HCT116 (cell line): Measurements from ENCODE around the gene RRAS2. TPM values are rescaled to one million over a fixed set of nuclear protein-coding genes. Genes with fewer than 3 reads are reported as not detected.

Source experiments
- ATAC-seq: fragments of 200-7000 bp; cut with Tn5 transposase; 2 replicates; pipeline ENCODE4 v1.9.1; 2020; ENCODE audit warnings: mild to moderate bottlenecking, moderate library complexity
- BruUV-seq: library from RNA; stranded (reverse); fragments of 400-500 nt; replicated peaks from 2 replicates; lab custom pipeline; 2021; lab: Mats Ljungman, UMichigan
- CTCF ChIA-PET: fragments of 300-600 bp; sonication (Branson Sonifier 250); formaldehyde crosslinking; loops from one replicate; lab custom pipeline; 2021; ENCODE audit warnings: antibody characterized with exemption; lab: Charles Lee
- POLR2A ChIA-PET: fragments of 300-600, 350-600 bp; sonication (Branson Sonifier 250); formaldehyde crosslinking; loops from one replicate; lab custom pipeline; 2021; ENCODE audit warnings: antibody characterized with exemption; lab: Charles Lee
- RAD21 ChIA-PET, 2 experiments: fragments of 300-600 bp; sonication (Branson Sonifier 250); formaldehyde crosslinking; loops; one replicate each; lab custom pipeline; 2023; ENCODE audit warnings: low total read pairs in 2 of 2; ENCODE audit not compliant: uncharacterized antibody in 2 of 2, unreplicated experiment in 2 of 2, low non-redundant PET in 1 of 2; lab: Charles Lee
- DNase-seq: peaks from one replicate; pipeline ENCODE4 v3.0.0-alpha.2; 2010; ENCODE audit warnings: low read depth, low spot score
- H2AFZ ChIP-seq: fragments of 200-600 bp; shearing (Covaris generic), sonication (generic); 2 replicates; pipeline ENCODE4 v1.6.1; 2017; ENCODE audit warnings: low read depth, mixed run types, mixed read lengths, antibody characterized with exemption, low read length; ENCODE audit not compliant: poor library complexity, severe bottlenecking
- H3K27ac ChIP-seq: 2 replicates; pipeline ENCODE4 v1.5.1; 2012; ENCODE audit warnings: low read depth, low read length
- H3K27me3 ChIP-seq: fragments of 200-600 bp; sonication (generic); 2 replicates; pipeline ENCODE4 v1.6.1; 2016; ENCODE audit warnings: mixed run types, low read length, mixed read lengths; ENCODE audit not compliant: insufficient read depth
- H3K36me3 ChIP-seq, 2 experiments: fragments of 200-500 bp in 1 of 2; fragments of 200-600 bp in 1 of 2; sonication (Bioruptor generic) in 1 of 2; sonication (generic) in 1 of 2; 2 replicates each; pipeline versions ENCODE4 v1.5.1 to v1.6.1; 2014 to 2016; ENCODE audit warnings: low read length in 2 of 2, inconsistent platforms in 1 of 2, mixed read lengths in 1 of 2, mixed run types in 1 of 2; ENCODE audit not compliant: insufficient read depth in 2 of 2, control insufficient read depth in 1 of 2
- H3K4me1 ChIP-seq, 2 experiments: fragments of 200-600 bp in 1 of 2; sonication (generic) in 1 of 2; 2 replicates each; pipeline versions ENCODE4 v1.5.1 to v1.6.1; 2012 to 2017; ENCODE audit warnings: low read length in 2 of 2, inconsistent platforms in 1 of 2, mild to moderate bottlenecking in 1 of 2, mixed read lengths in 1 of 2, mixed run types in 1 of 2, moderate library complexity in 1 of 2; ENCODE audit not compliant: insufficient read depth in 2 of 2, control insufficient read depth in 1 of 2
- H3K4me2 ChIP-seq: fragments of 200-600 bp; sonication (generic); 2 replicates; pipeline ENCODE4 v1.6.1; 2017; ENCODE audit warnings: mixed run types, low read length, mixed read lengths
- H3K4me3 ChIP-seq, 2 experiments: fragments of 200-600 bp in 1 of 2; sonication (generic) in 1 of 2; replicated peaks in 1 of 2; 2 replicates each; pipeline ENCODE4 v1.5.1; 2011 to 2016; ENCODE audit warnings: low read length in 2 of 2, control low read depth in 1 of 2, low read depth in 1 of 2, mild to moderate bottlenecking in 1 of 2, mixed read lengths in 1 of 2, mixed run types in 1 of 2
- H3K79me2 ChIP-seq: fragments of 200-600 bp; sonication (generic); 2 replicates; pipeline ENCODE4 v1.6.1; 2017; ENCODE audit warnings: mild to moderate bottlenecking, mixed run types, low read length, moderate library complexity, mixed read lengths; ENCODE audit not compliant: insufficient read depth
- H3K9ac ChIP-seq: fragments of 200-600 bp; sonication (generic); 2 replicates; pipeline ENCODE4 v1.6.1; 2016; ENCODE audit warnings: low read length, mixed read lengths
- H3K9me2 ChIP-seq: fragments of 200-600 bp; sonication (generic), shearing (Covaris generic); 2 replicates; pipeline ENCODE4 v1.6.1; 2017; ENCODE audit warnings: mixed run types, mild to moderate bottlenecking, moderate library complexity; ENCODE audit not compliant: insufficient read depth
- H3K9me3 ChIP-seq, 2 experiments: fragments of 200-500 bp in 1 of 2; fragments of 200-600 bp in 1 of 2; sonication (Bioruptor generic) in 1 of 2; sonication (generic) in 1 of 2; 2 replicates each; pipeline ENCODE4 v1.6.1; 2014 to 2017; ENCODE audit warnings: low read length in 2 of 2, mixed read lengths in 2 of 2, inconsistent platforms in 1 of 2, low read depth in 1 of 2, mild to moderate bottlenecking in 1 of 2, mixed run types in 1 of 2, moderate library complexity in 1 of 2; ENCODE audit not compliant: control insufficient read depth in 1 of 2, insufficient read depth in 1 of 2
- H4K20me1 ChIP-seq: fragments of 200-600 bp; sonication (generic), shearing (Covaris generic); 2 replicates; pipeline ENCODE4 v1.6.1; 2017; ENCODE audit warnings: mixed run types, mild to moderate bottlenecking, moderate library complexity; ENCODE audit not compliant: insufficient read depth
- EZH2 ChIP-seq: fragments of 200-600 bp; sonication (generic); IDR thresholded peaks from 2 replicates; pipeline ENCODE4 v1.6.1; 2017; ENCODE audit warnings: antibody characterized with exemption, mixed run types
- POLR2AphosphoS5 ChIP-seq: IDR thresholded peaks from 2 replicates; pipeline ENCODE4 v1.6.1; 2011; ENCODE audit warnings: mild to moderate bottlenecking, low read depth, low read length, moderate library complexity
- RAD21 ChIP-seq: IDR thresholded peaks from 2 replicates; pipeline ENCODE4 v1.6.1; 2012; ENCODE audit warnings: low read depth, mild to moderate bottlenecking
- TCF7L2 ChIP-seq: IDR thresholded peaks from 2 replicates; pipeline ENCODE4 v1.7.0; 2011; ENCODE audit warnings: borderline replicate concordance, inconsistent platforms; ENCODE audit not compliant: insufficient read depth, insufficient read length; ENCODE audit errors: extremely low read depth
- ZNF274 ChIP-seq: fragments of 200-500 bp; sonication (Bioruptor generic); IDR thresholded peaks from 2 replicates; pipeline ENCODE4 v1.6.1; 2014; ENCODE audit warnings: mild to moderate bottlenecking, low read depth, low read length, inconsistent platforms
- intact Hi-C: fragments of 100-400 bp; cut with micrococcal nuclease; formaldehyde crosslinking; loops from 2 replicates; pipeline ENCODE4 v1.10.0; 2022
- total RNA-seq: library from RNA; stranded (reverse); gene quantifications from one replicate; pipeline ENCODE4 v1.2.1, GENCODE V29; 2021; ENCODE audit not compliant: unreplicated experiment
- TF ChIP-seq, protein P1 (sequence below): IDR thresholded peaks from 2 replicates; pipeline ENCODE4 v1.6.1; 2011; ENCODE audit warnings: mild to moderate bottlenecking, low read length, moderate library complexity; ENCODE audit not compliant: insufficient replicate concordance; ENCODE audit errors: extremely low read depth
- TF ChIP-seq, protein P2 (sequence below): IDR thresholded peaks from 2 replicates; pipeline ENCODE4 v1.6.1; 2012
- TF ChIP-seq, protein P3 (sequence below): IDR thresholded peaks from 2 replicates; pipeline ENCODE4 v1.6.1; 2012

RRAS2 gene
- total RNA-seq, 1 experiment from 2014 or later, result 54.5 TPM

DNA sequence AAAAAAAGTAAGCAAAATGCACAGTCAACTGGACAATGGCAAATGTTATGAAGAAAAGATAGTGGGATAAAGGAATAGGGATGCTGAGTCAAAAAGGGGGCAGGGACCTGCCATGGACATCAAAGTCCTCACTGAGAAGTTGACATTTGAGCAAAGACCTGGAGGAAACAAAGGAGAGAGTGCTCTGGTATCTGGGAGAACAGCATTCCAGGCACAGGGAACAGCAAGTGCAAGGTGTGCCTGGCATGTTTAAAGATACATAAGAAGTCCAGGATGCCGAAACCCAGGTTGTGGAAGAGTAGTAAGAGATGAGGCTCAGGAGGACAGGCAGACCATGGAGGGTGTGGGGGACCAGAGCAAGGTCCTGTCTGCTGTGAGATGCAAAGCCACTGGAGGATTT, 123.3 kb downstream of the RRAS2 start:
- intact Hi-C loops, result no loop called here
- Histone ChIP-seq H3K36me3 (no peaks in the 10 kb centered on the region), H3K9me2 (no peaks in the 10 kb centered on the region), H3K4me2 (no peak overlapping the region), H4K20me1 (no peaks in the 10 kb centered on the region), H3K4me1 (no peaks in the 10 kb centered on the region), H3K9ac (no peak overlapping the region), H3K27me3 (peaks cover 37% of the 10 kb centered on the region), H3K4me3 (no peak overlapping the region), H3K79me2 (no peaks in the 10 kb centered on the region), H3K9me3 (no peaks in the 10 kb centered on the region), H2AFZ (no peak overlapping the region), H3K27ac (no peak overlapping the region)
- CTCF ChIA-PET, result no interaction called here
- DNase-seq (no peak), ATAC-seq (no peak)
- POLR2A ChIA-PET, result no interaction called here
- no TSS peak for BruUV-seq
- TF ChIP-seq, protein P1, sequence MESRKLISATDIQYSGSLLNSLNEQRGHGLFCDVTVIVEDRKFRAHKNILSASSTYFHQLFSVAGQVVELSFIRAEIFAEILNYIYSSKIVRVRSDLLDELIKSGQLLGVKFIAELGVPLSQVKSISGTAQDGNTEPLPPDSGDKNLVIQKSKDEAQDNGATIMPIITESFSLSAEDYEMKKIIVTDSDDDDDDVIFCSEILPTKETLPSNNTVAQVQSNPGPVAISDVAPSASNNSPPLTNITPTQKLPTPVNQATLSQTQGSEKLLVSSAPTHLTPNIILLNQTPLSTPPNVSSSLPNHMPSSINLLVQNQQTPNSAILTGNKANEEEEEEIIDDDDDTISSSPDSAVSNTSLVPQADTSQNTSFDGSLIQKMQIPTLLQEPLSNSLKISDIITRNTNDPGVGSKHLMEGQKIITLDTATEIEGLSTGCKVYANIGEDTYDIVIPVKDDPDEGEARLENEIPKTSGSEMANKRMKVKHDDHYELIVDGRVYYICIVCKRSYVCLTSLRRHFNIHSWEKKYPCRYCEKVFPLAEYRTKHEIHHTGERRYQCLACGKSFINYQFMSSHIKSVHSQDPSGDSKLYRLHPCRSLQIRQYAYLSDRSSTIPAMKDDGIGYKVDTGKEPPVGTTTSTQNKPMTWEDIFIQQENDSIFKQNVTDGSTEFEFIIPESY, result no peak
- RAD21 ChIA-PET, result no interaction called here

DNA sequence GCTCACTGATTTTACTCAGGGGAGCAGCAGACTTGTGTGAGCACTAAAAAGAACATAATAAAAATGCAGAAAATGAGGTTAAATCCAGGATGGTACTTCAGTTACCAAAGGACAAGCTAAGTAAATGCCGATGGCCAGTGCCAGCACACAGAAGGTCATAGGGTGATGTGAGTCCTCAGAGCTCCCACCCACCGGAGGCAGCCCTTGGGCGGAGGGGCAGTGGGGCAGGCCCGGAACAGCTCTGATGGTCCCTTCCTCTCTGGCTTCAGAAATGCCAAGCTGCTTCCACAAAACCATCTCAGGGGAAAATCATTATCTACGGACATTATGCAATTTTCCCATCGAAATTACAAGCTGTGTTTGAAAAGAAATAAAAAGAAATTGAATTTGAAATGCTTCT, 124.5 kb downstream of the RRAS2 start:
- ChIA-PET RAD21 (no interaction called here), CTCF (no interaction called here), POLR2A (no interaction called here)
- no peaks in the 10 kb centered on the region for H3K36me3 ChIP-seq
- no peak overlapping the region for H3K27ac ChIP-seq
- no TSS peak for BruUV-seq
- DNase-seq, result no peak
- H3K27me3 ChIP-seq, result peaks cover 47% of the 10 kb centered on the region
- TF ChIP-seq ZNF274 (no peak), POLR2AphosphoS5 (no peak), EZH2 (no peak), RAD21 (no peak), TCF7L2 (no peak)
- TF ChIP-seq, protein P2, sequence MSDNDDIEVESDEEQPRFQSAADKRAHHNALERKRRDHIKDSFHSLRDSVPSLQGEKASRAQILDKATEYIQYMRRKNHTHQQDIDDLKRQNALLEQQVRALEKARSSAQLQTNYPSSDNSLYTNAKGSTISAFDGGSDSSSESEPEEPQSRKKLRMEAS, result no peak
- TF ChIP-seq, protein P3, sequence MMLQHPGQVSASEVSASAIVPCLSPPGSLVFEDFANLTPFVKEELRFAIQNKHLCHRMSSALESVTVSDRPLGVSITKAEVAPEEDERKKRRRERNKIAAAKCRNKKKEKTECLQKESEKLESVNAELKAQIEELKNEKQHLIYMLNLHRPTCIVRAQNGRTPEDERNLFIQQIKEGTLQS, result no peak
- no peak overlapping the region for H3K4me2 ChIP-seq
- H3K9me3 ChIP-seq, result no peaks in the 10 kb centered on the region
- intact Hi-C loops, result no loop called here
- no peaks in the 10 kb centered on the region for H3K4me1 ChIP-seq
- ATAC-seq, result no peak
- H3K9ac ChIP-seq, result no peak overlapping the region
- H4K20me1 ChIP-seq, result no peaks in the 10 kb centered on the region
- H2AFZ ChIP-seq, result no peak overlapping the region
- no peaks in the 10 kb centered on the region for H3K9me2 ChIP-seq
- H3K79me2 ChIP-seq, result no peaks in the 10 kb centered on the region
- H3K4me3 ChIP-seq, result no peak overlapping the region
